ENCODE data around the gene PANK2.
"Not testable (repeated sequence)": the region's sequence is repeated elsewhere in the genome, so short reads cannot be mapped to it uniquely, and the experiment has no call there.

Gene PANK2

DNA sequence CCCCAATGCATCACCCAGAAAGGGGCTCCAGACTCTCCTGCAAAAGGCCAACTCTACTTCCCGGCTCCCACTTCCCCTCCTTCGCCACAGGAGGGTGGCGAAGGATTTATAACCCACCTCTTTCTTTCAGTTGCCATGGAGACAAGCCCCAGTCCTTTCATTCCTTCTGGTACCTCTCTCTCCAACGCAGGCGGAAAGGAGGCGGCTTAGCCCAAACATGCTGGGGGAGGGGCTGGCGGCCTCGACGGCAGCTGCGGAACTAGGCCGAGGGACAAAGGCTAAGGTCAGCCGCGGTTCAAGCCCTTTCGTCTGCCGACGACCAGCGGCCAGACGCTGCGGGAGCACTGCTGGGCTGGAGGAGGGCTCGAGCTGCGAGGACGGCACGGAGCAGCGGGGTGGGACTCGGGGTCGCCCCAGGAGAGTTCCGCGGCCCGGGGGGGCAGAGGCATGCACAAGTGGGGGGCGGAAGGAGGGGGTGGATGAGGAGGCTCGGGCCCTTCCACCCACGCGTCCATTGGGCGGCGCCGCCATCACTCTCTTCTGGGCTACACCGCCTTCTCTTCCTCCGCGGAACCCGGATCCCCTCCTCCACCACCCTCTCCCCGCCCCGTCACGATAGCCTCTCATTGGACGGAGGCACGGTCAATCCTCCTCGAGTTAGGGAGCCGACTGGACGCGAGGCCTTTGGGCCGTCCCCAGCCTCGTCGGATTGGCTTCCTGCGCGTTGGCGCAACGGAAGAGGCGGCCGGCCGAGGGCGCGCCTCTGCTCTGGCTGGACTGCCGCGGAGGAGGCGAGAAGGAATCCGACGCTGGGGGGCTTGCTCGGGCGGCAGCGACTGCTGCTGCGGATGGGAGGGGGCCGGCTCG is at the start of gene PANK2:
Gene PANK2, plus strand, starts transcription at position 766 of the 867 bp plus-strand sequence.
- DNase-seq, result peak; percentile 95

DNA sequence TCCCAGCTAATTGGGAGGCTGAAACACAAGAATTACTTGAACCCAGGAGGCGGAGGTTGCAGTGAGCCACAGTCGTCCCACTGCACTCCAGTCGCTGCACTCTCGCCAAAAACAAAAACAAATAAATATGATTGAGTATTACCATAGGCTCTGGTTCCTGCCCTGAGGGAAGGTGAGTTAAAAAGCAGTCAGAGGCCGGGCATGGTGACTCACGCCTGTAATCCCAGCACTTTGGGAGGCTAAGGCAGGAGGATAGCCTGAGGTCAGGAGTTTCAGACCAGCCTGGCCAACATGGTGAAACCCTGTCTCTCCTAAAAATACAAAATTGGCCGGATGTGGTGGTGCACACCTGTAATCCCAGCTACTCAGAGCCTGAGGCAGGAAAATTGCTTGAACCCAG is 49.0 kb upstream of the PANK2 start:
- DNase-seq, result not testable (repeated sequence)

DNA sequence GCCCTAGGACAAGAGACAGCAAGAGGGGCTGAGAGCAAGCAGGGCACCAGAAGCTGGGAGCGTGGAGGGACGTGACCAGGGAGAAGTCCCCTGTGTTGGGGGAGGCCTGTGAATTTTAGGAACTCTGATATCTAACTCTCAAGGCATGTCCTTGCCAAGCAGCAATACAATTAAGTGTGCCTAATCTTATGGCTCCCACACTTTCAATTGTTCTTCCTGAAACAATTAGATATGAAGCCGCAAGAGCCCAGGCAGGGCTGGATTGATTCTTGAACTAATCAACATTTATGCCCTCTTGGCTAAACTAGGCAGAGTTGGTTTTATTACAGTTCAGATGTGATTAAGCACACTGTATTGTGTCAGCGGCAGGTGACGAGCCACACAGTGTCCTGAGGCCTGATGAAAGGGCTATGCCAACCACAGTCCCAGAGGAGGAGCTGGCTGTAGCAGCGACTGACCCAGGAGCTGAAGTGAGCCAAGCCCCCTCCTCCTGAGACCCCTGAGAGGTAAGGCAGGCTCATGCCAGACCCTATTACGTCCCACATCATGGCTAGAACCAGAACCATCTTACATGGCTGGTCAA is 46.7 kb upstream of the PANK2 start:
- DNase-seq, result no peak

DNA sequence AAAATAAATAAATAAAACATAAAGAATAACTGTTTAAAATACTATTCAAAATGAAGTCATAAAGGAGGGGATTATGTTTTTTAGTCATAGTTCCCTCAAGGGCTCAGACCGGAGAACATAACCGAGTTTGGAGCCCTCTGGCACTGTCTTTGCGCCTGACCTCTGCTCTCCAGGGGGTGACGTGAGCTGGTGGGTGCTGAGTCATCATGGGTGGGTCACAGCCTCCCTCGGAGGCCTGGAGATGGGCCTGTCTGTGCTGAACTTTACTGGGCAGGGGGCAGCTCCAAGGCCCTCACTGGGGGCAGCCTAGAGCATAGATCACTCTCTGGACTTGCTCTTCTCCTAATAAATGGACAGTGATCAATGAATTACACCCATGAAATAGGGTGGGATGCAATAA is 45.7 kb upstream of the PANK2 start:
- DNase-seq, result no peak

DNA sequence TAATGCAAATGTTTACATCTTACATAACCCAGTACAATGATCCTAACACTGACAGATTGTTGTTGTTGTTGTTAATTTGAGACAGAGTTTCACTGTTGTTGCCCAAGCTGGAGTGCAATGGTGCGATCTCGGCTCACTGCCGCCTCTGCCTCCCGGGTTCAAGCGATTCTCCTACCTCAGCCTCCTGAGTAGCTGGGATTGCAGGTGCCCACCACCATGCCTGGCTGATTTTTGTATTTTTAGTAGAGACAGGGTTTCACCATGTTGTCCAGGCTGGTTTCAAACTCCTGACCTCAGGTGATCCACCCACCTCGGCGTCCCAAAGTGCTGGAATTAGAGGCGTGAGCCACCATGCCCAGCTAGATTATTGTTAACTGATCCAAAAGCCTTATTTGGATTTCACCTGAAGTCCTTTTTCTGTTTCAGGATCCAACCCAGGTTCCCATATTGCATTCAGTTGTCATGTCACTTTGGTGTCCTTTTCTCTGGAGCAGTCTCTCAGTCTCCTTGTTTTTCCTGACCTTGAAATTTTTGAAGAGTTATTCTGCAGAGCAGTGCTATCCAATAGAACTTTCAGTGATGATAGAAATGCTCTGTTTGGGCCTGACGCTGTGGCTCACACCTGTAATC is 45.1 kb upstream of the PANK2 start:
- DNase-seq, result not testable (repeated sequence)

DNA sequence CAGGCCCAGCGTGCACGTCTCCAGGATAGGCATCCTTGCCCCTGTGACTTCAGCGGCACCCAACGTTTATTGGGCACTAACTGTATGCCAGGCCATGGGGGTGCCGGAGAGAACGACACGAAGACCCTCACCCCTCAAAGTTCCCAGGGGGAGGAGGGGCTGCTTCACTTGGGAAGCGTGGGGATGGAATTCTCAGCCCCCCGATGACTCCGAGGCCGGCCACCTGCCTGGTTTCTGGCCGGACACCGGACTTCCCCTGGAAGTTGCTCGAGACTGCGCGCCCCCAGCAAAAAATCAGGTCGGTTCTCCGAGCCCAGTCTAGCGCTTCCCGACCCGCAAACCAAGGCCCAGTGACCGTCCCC is 42.8 kb upstream of the PANK2 start:
- DNase-seq, result no peak

DNA sequence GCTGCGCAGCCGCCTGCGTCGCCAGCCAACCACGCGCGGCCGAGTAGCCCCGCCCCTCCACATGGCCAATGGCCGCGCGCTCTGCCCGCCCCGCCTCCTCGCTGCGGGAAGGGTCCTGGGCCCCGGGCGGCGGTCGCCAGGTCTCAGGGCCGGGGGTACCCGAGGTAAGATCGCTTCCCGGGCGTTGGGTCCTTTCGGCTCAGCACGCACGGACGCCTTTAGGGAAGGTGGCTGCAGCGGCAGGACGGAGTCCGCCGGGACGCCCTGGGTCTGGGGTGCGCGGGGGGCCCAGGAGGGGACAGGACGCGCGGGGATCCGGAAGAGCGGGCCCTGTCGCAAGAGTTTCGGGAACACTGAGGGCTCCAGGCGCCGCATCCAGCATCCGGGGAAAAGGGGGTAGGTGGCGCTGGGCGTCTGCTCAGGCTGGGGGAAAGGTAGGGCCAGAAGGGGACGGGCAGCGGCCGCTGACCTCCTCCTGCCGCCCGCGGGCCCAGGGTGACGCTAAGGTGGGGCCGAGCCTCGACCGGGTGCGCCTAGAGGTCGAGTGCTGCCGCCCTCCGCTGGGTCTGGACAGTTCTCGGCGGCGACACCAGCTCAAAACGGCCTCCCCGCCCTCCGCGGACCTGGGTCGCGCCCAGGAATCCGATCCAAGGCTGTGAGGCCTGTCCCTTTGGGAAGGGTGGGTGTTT is 42.3 kb upstream of the PANK2 start, which contains the start of gene MAVS:
Gene MAVS, plus strand, starts transcription at position 95 of the 689 bp plus-strand sequence. CDS start 7,791 bp downstream, outside the sequence.
- peak; percentile 87 for DNase-seq

DNA sequence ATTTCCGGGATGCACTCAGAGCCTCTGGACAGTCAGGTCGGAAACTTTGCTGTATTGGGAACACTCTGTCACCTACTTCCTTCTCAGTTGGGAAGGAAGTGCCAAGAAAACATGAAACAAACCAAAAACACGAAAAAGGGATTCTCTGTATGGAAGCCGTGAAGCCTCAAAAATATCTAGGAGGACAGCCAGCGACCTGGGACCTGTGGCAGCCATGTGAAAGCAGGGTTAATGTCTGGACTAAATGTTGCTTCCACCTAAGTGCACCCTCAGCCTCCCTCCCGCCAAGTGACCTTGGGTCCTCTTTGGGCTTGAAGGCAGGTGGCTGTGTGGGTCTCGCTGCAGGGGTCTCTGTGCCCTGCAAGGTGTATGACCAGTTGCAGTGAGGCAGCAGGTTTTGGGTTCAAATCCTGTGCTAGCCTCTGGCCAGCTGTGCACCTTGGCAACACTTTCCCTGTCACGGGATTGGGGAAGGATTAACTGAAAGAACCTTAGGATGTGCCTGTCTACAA is 41.7 kb upstream of the PANK2 start:
- DNase-seq, result no peak

DNA sequence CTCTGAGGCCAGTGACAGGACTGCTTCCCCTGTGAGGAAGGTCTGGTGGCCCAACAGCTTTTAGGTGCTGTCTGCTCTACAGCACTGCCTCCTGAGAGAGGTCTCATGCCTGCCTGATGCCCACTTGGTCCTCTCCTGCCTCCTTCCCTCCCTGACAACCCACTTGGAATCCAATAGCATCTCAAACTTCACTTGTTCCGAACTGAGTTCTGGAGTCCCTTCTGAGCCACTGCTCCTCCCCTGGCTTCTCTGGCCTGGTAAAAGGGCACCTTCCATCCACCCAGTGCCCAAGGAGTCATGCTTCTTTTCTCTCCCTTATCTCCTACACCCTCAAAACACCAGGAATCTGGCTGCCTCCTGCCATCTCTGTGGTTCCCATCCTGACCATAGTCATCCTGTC is 40.6 kb upstream of the PANK2 start:
- DNase-seq, result no peak

DNA sequence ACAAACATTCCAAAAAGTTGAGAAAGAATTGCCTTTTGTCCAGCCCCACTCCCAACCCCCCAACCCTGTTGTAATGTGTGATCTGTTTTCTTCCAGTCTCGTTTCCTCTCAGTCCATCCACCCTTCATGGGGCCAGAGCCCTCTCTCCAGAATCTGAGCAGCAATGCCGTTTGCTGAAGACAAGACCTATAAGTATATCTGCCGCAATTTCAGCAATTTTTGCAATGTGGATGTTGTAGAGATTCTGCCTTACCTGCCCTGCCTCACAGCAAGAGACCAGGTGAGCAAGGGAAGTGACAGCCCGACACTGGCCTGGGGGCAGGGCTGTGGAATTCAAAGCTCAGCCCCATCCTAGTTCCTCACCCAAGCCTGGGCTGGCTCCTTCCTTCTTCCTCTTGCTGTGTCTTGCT is 34.7 kb upstream of the PANK2 start:
- no peak for DNase-seq

DNA sequence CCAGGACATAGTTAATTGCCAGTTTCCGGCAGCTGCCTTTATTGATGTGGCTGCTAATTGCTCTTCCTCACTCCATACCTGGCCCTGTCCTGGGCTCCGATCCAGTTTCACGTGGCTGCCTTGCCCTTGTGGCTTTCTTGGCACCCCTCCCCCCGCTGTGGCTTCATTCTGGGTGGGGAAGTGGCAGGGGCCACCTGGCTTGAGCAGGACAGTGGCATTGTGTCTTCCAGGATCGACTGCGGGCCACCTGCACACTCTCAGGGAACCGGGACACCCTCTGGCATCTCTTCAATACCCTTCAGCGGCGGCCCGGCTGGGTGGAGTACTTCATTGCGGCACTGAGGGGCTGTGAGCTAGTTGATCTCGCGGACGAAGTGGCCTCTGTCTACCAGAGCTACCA is 31.8 kb upstream of the PANK2 start:
- DNase-seq, result no peak

DNA sequence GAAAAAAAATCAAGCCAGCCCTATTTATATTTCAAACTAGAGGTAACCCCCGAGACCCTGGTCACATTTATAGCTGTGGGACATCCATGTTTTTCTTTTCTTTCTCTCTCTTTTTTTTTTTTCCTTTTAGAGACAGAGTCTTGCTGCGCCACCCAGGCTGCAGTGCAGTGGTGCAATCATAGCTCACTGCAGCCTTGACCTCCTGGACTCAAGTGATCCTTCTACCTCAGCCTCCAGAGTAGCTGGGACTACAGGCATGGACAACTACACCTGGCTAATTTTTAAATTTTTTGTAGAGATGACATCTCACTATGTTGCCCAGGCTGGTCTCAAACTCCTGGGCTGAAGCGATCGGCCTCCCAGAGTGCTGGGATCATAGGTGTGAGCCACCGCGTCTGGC is 30.5 kb upstream of the PANK2 start:
- DNase-seq, result no peak

DNA sequence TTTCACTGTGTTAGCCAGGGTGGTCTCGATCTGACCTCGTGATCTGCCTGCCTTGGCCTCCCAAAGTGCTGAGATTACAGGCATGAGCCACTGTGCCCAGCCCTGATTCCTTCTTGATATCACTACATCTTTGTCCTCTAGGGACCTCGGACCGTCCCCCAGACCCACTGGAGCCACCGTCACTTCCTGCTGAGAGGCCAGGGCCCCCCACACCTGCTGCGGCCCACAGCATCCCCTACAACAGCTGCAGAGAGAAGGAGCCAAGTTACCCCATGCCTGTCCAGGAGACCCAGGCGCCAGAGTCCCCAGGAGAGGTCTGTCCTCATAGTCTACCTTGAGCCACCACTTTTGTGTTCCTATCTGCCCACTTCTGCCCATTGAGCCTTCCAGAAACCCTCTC is 28.0 kb upstream of the PANK2 start:
- no peak for DNase-seq

DNA sequence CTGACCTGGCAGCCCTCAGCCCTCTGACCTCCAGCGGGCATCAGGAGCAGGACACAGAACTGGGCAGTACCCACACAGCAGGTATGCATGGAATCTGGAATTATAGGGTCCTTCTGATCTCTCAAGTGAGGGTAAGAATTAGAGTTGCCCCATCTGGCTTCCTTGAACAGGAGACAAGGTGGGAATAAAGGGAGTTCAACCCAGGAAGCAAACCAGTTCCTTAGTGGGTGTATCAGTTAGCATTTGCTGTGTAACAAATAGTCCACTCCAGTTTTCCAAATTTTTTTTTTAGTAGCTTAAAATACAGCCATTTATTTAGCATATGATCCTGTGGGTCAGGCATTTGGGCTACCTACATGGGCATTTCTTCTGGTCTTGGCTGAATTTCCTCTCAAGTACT is 26.9 kb upstream of the PANK2 start:
- no peak for DNase-seq

DNA sequence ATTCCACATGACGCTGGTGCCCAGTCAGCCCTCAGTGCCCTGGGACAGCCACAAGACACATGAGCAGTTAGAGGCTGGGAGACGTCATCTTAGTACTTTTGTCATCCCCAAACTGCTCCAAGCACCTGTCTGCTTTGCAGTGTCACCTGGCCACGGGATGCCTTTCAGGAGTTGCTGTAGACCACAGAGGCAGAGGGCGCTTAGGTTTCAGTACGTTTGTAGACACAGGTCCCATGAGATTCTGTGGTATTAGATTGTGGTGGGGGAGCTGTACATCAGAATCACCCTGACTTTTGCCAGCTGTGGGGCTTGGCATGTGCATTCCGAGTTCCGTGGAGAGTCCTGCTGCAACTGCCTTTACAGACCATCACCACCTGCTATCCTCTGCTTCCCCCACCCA is 25.9 kb upstream of the PANK2 start:
- DNase-seq, result no peak

DNA sequence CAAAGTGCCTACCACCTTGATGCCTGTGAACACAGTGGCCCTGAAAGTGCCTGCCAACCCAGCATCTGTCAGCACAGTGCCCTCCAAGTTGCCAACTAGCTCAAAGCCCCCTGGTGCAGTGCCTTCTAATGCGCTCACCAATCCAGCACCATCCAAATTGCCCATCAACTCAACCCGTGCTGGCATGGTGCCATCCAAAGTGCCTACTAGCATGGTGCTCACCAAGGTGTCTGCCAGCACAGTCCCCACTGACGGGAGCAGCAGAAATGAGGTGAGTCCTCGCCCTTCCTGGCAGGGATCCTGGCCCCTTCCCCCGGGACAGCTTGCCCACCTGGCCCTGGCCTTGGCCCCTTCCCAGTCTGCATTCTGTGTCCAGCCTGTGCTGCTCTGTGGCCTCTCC is 24.7 kb upstream of the PANK2 start:
- DNase-seq, result no peak

DNA sequence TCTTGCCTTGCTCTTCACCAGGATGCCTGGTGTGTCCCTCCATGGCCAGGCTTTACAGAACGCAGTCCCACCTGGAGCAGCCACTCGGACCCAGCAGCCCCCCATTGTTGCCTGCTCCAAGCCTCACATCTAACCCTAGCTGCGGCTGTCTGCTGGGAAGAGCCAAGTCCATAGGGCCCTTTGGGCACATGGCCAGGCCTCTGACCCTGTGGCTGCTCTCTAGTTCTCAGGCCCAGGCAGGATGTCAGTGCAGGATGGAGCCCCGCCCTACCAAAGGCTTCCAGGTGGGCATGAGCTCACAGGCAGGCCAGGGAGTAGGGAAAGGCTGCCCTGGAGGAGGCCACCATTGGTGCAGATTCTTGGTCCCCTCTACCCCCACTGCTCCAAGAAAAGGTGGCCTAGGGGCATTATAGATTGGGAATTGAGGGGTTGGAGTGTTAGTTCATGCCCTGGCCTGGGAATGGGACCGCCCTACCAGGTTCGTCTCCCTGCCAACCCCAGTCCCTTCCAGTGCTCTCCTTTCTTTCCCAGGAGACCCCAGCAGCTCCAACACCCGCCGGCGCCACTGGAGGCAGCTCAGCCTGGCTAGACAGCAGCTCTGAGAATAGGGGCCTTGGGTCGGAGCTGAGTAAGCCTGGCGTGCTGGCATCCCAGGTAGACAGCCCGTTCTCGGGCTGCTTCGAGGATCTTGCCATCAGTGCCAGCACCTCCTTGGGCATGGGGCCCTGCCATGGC is 23.9 kb upstream of the PANK2 start:
- DNase-seq, result no peak

DNA sequence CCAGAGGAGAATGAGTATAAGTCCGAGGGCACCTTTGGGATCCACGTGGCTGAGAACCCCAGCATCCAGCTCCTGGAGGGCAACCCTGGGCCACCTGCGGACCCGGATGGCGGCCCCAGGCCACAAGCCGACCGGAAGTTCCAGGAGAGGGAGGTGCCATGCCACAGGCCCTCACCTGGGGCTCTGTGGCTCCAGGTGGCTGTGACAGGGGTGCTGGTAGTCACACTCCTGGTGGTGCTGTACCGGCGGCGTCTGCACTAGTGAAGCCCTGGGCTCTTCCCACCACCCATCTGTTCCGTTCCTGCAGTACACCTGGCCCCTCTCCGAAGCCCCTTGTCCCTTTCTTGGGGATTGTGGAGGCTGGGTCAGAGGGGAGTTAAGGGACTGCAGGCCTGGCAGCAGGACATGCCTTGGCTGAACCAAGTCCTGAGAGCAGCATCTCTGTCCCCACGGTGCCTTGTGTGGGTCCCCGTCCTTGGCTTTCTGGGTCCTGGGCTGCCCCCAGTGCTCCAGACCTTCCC is 23.2 kb upstream of the PANK2 start:
- DNase-seq, result no peak

DNA sequence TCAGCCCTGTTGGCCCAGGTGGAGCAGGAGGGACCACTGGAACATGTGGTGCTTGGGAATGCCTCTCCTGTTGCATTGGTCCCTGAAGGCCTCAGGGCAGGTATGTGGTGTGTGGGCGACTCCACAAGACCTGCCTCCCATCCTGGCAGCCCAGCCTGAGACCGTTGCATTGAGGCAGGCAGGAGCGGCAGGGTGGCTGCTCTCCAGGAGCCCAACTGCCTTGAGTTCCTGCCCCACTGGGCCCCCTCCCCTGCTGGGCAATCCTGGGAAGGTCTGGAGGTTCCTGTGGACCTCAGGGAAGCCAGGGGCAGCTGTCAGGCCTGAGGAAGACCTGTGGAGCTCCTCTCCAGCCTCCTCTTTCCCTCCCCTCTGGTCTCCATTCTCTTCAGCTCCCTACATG is 22.7 kb upstream of the PANK2 start:
- no peak for DNase-seq

DNA sequence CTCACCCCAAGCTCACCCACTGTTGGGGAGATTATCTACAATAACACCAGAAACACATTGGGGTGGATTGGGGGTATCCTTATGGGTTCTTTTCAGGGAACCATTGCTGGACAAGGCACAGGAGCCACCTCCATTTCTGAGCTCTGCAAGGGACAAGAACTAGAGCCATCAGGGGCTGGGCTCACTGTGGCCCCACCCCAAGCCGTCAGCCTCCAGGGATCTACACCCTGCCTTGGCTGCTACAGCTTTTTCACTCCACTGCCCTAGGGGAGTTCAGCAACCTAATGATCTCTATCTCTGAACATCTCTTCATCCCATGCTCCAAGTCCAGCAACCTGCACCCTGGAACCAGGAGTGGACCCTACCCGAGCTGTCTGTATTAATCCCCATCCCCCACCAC is 21.4 kb upstream of the PANK2 start:
- no peak for DNase-seq

DNA sequence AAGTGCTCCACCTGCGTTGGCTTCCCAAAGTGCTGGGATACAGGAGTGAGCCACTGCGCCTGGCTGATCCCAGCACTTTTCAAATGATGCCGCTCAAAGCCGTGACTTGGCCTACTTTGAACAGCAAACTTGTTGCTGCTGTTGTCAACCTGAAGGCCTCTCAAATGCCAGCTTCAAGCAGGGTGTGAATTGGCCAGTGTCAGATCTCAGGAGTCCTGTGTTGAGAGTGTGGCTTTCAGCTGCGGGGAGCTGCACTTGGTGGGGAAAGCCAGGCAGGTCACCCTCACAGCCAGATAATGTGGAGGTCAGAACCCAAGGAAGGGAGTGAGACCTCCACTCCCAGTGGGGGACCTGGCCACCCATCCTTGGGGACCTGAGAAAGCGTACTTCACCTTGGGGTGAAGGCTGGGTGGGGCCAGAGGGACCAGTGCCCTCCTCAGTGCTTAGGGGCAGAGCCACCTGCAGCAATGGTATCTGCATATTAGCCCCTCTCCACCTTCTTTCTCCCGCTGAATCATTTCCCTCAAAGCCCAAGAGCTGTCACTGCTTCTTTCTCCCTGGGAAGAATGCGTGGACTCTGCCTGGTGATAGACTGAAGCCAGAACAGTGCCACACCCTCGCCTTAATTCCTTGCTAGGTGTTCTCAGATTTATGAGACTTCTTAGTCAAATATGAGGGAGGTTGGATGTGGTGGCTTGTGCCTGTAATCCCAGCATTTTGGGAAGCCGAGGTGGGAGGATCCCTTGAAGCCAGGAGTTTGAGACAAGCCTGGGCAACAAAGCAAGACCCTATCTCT is 19.1 kb upstream of the PANK2 start:
- no peak for DNase-seq

All from activated T-cell treated with anti-CD3 and anti-CD28 coated beads, Interleukin-2, amount 50 U/mL, for 1 hour (primary cell).